ENCODE data around the gene RGS4.

- TF ChIP-seq EZH2 (IDR thresholded peaks at IDR 0.05; ENCODE audit: low read depth) (no peak), CTCF (conservative IDR thresholded peaks at IDR 0.05) (no peak)
Measured at GRCh38 chr1:163056831-163057230, 12.3 kb upstream of the RGS4 start.
